DND-41 (cell line): ENCODE results near the gene TMTC2.

Experiments used
- ATAC-seq: fragments of 200-7000 bp; cut with Tn5 transposase; 3 replicates; pipeline ENCODE4 v1.9.1; 2021; ENCODE audit warnings: low read depth; ENCODE audit not compliant: insufficient read depth
- DNase-seq: peaks from one replicate; pipeline ENCODE4 v3.0.0-alpha.2; 2020
- H2AFZ ChIP-seq: 2 replicates; pipeline ENCODE4 v1.6.0; 2012; ENCODE audit warnings: low read depth, low read length
- H3K27ac ChIP-seq: 2 replicates; pipeline ENCODE4 v1.5.1; 2012; ENCODE audit warnings: low read length, inconsistent platforms
- H3K27me3 ChIP-seq: fragments of 200-600 bp; sonication (generic); 2 replicates; pipeline ENCODE4 v1.6.0; 2012; ENCODE audit warnings: low read length, mild to moderate bottlenecking, inconsistent platforms; ENCODE audit not compliant: insufficient read depth, poor library complexity
- H3K36me3 ChIP-seq: 2 replicates; pipeline ENCODE4 v1.5.1; 2012; ENCODE audit warnings: low read length, inconsistent platforms; ENCODE audit not compliant: insufficient read depth
- H3K4me1 ChIP-seq: 2 replicates; pipeline ENCODE4 v1.5.1; 2012; ENCODE audit warnings: mild to moderate bottlenecking, low read length; ENCODE audit not compliant: insufficient read depth
- H3K4me2 ChIP-seq: 2 replicates; pipeline ENCODE4 v1.6.0; 2012; ENCODE audit warnings: mild to moderate bottlenecking, moderate library complexity, low read length, inconsistent platforms; ENCODE audit not compliant: insufficient read depth
- H3K4me3 ChIP-seq, 2 experiments: fragments of 200-600 bp in 1 of 2; shearing (Covaris generic) in 1 of 2; 2 replicates each; pipeline ENCODE4 v1.5.1; 2012 to 2016; ENCODE audit warnings: inconsistent platforms in 2 of 2, low read length in 2 of 2, mild to moderate bottlenecking in 2 of 2, low read depth in 1 of 2, moderate library complexity in 1 of 2
- H3K79me2 ChIP-seq: 2 replicates; pipeline ENCODE4 v1.6.0; 2012; ENCODE audit warnings: low read length, inconsistent platforms; ENCODE audit not compliant: insufficient read depth
- H3K9ac ChIP-seq: 2 replicates; pipeline ENCODE4 v1.6.0; 2012; ENCODE audit warnings: low read depth, mild to moderate bottlenecking, inconsistent platforms, low read length, moderate library complexity
- H3K9me3 ChIP-seq: 2 replicates; pipeline ENCODE4 v1.5.1; 2012; ENCODE audit warnings: low read length, moderate library complexity, mild to moderate bottlenecking, inconsistent platforms; ENCODE audit not compliant: insufficient read depth, severe bottlenecking
- H4K20me1 ChIP-seq: 2 replicates; pipeline ENCODE4 v1.6.0; 2012; ENCODE audit warnings: low read length; ENCODE audit not compliant: insufficient read depth
- CTCF ChIP-seq: IDR thresholded peaks from 2 replicates; pipeline ENCODE4 v1.5.1; 2012; ENCODE audit warnings: borderline replicate concordance, low read length, moderate library complexity, mild to moderate bottlenecking; ENCODE audit not compliant: poor library complexity, severe bottlenecking; ENCODE audit errors: extremely low read depth
- EZH2 ChIP-seq: IDR thresholded peaks from 3 replicates; pipeline ENCODE4 v1.6.1; 2012; ENCODE audit warnings: borderline replicate concordance, low read depth, mild to moderate bottlenecking, moderate library complexity, low read length, inconsistent platforms; ENCODE audit not compliant: severe bottlenecking

The TMTC2 gene

DNA sequence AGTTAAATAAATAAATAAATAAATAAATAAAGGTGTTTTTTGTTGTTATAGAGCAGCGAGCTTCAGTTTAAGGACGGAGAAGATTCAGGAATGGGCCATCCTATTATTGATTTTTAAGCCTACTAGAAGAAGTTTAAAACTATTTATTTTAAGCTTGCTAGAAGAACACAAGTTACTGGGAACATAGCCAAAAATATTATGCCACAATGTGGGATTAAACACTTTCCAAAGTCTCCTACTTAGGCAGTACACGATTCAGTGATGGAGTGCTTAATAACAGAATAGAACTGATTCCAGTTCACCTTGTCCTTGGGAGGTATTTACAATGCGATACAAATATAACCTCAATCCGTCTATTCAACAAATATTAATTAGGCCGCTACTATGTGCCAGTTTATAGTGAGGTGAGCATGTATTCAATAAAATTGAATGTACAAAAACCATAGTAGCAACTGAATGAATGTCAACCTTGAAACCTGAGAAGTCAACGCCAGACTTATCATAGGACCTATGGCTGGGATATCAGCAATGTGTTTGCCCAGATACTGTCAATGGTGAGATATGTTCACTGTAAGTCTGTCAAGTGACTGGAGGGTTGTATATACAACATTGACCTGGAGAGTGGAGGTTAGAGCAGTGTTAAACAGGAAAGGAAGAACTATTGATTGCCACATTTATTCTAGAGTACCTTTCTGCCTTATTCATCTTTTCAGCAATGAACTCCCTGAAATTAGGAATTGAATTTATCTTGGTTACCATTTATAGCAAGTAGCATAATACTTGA lies 486.4 kb downstream of the TMTC2 start:
- Histone ChIP-seq H3K4me2 (no peak overlapping the region), H2AFZ (no peak overlapping the region), H3K27ac (no peak overlapping the region), H3K27me3 (no peaks in the 10 kb centered on the region), H4K20me1 (no peaks in the 10 kb centered on the region), H3K9ac (no peak overlapping the region), H3K4me3 (no peak overlapping the region), H3K36me3 (no peaks in the 10 kb centered on the region), H3K9me3 (no peaks in the 10 kb centered on the region), H3K79me2 (no peaks in the 10 kb centered on the region), H3K4me1 (no peaks in the 10 kb centered on the region)
- DNase-seq (no peak), ATAC-seq (no peak)
- no peak for TF ChIP-seq CTCF

GRCh38 chr12:83179999-83180398 lies 493.3 kb downstream of the TMTC2 start:
- DNase-seq (no peak), ATAC-seq (no peak)
- Histone ChIP-seq H3K4me3 (no peak overlapping the region), H3K4me1 (no peaks in the 10 kb centered on the region), H2AFZ (no peak overlapping the region), H3K27me3 (no peaks in the 10 kb centered on the region), H4K20me1 (no peaks in the 10 kb centered on the region), H3K9me3 (no peaks in the 10 kb centered on the region), H3K36me3 (no peaks in the 10 kb centered on the region), H3K27ac (no peak overlapping the region), H3K4me2 (no peak overlapping the region), H3K79me2 (no peaks in the 10 kb centered on the region), H3K9ac (no peak overlapping the region)
- TF ChIP-seq CTCF, result no peak
- no peak for TF ChIP-seq EZH2

DNA sequence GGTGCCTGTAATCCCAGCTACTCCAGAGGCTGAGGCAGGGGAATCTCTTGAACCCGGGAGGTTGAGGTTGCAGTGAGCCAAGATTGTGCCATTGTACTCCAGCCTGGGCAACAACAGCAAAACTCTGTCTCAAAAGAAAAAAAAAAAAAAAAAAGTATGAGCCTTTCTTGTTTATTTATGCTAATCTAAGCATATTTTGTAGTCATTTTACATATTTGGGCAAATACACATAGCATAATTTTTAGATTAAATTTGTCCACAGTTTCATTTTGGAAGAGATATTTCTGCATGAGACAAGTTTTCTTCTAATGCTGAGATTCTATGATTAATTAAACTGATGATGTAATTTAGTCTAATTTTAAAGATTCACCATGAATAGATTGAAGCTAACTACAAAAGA lies 494.4 kb downstream of the TMTC2 start:
- H3K36me3 ChIP-seq, result no peaks in the 10 kb centered on the region
- H3K9ac ChIP-seq, result no peak overlapping the region
- no peak for TF ChIP-seq EZH2
- TF ChIP-seq CTCF, result no peak
- ATAC-seq (no peak), DNase-seq (no peak)
- no peaks in the 10 kb centered on the region for H4K20me1 ChIP-seq
- no peaks in the 10 kb centered on the region for H3K27me3 ChIP-seq
- H3K27ac ChIP-seq, result no peak overlapping the region
- no peak overlapping the region for H2AFZ ChIP-seq
- no peak overlapping the region for H3K4me3 ChIP-seq
- H3K4me1 ChIP-seq, result no peaks in the 10 kb centered on the region
- H3K4me2 ChIP-seq, result no peak overlapping the region
- H3K79me2 ChIP-seq, result no peaks in the 10 kb centered on the region
- no peaks in the 10 kb centered on the region for H3K9me3 ChIP-seq

DNA sequence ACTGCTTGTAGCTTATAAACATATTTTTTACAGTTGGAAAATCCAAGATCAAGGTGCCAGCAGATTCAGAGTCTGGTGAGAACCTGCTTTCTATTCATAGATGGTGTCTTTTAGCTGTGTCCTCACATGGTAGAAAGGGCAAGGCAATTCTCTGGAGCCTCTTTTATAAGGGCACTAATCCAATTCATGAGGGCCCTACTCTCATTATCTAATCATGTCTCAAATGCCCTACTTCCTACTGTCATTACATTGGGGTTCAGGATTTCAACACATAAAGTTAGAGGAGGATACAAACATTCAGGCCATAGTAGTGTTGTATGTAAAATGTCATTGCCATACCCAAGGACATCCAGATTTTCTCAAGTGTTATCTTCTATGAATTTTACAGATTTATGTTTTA lies 496.4 kb downstream of the TMTC2 start:
- H2AFZ ChIP-seq, result no peak overlapping the region
- DNase-seq (no peak), ATAC-seq (no peak)
- H3K9me3 ChIP-seq, result peaks cover 2% of the 10 kb centered on the region
- H3K79me2 ChIP-seq, result no peaks in the 10 kb centered on the region
- H3K36me3 ChIP-seq, result no peaks in the 10 kb centered on the region
- H3K4me2 ChIP-seq, result no peak overlapping the region
- TF ChIP-seq CTCF, result no peak
- no peak for TF ChIP-seq EZH2
- H3K27ac ChIP-seq, result no peak overlapping the region
- H3K9ac ChIP-seq, result no peak overlapping the region
- H3K4me3 ChIP-seq, result no peak overlapping the region
- H3K27me3 ChIP-seq, result no peaks in the 10 kb centered on the region
- no peaks in the 10 kb centered on the region for H3K4me1 ChIP-seq
- H4K20me1 ChIP-seq, result no peaks in the 10 kb centered on the region
